ENCODE data around the gene DPH3.

- no peak for TF ChIP-seq CTCF (IDR thresholded peaks at IDR 0.05)
- TF ChIP-seq POLR2A (IDR thresholded peaks at IDR 0.05) = no peak
Observed at GRCh38 chr3:16286161-16286560, 21.4 kb upstream of the DPH3 start.

All from ovary (tissue), 3 donors.